Measurements from ENCODE around the gene STARD3.

STARD3 gene

DNA sequence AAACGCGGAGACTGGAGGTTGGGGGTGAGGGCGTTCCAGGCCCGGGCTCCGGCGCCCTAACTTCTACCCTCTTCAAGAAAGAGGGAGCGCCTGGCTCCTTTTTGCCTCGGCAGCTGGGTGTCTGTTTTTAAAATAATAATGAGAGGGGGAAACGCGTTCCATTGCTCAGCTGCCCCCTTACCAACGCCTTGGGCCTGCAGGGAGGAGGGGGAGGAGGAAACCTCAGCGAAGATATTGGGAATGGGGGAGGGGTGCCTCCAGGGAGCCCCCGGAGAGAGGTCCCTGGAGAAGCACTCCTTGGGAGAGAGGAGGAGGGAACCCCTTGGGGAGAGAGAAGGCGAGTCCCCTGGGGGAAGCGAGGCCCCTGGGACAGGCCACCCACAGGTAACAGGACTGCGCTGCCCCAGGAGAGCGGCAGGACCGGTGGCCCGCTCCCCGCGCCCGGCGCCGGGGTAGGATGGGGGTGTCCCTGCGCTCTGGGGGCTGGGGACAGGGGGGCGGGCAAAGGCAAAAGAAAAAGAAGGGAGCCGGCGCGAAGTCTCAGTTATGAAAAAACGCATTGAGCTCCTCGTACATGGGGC lies 31.9 kb upstream of the STARD3 start:
- DNase-seq (ENCODE audit: low read depth), result no peak

DNA sequence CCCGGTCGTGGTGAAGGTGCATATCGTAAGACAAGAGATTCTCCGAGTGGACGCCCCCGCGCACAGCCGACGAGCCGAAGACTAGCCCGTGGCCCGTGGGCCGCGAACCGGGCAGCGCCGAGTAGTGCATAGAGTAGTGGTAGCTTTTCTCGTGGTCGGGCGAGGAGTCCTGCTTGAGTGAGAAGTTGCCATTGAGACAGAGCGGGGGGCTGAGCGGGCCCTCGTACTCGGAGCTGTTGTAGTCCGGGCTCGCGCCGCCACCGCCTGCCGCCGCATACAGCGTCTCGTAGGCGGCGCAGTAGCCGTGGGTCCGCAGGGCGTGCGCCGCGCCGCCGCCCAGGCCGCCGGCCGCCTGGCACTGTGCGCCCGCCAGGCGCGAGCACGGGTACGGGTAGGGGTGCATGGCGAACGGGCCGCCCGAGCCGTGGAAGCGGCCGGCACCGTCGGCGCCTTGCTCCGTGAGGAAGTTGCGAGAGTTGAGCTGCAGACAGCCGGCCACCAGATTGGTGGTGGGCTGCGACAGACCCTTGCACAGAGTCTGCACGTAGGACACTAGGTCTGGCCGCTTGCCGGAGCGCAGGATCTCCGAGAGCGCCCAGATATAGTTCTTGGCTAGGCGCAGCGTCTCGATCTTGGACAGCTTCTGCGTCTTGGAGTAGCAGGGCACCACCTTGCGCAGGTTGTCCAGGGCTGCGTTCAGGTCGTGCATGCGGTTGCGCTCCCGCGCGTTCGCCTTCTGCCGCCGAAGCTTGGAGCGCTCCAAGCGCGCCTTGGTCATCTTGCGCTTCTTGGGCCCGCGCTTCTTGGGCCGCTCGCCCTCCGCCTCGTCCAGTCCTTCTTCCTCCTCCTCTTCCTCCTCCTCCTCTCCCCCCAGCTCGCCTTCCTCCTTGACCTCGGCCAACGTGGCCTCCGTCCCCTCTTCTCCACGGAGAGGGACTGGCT lies 31.2 kb upstream of the STARD3 start:
- DNase-seq (ENCODE audit: low read depth), result no peak

DNA sequence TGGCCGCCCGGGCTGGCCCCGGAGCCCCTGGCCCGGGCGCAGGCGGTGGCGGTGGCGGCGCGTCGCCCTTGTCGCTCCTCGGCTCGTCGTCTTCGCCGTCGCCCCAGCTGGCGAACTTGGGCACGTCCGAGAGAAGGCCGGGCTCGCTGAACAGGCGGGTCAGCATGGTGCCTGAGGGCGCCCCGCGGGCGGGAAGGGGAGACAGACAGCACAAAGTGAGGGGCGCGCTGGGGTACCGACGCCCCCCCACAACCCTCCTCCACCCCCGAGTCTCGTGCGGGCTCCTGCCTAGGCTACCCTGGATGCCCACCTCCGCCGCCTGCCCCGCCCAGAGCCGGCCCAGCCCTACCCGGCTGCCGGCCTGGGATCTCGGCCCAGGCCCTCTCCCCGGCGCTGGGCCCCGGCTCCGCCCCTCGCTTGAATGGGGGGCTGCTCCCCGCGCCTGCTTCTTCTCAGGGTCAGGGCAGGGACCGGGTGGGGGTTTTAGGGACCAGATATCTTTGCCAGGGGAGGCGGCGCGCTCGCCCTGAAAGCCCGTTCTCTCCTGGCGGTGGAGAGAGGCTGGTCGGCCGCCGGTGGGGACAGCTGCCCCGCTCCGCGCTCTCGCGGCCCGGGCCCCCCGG lies 30.4 kb upstream of the STARD3 start:
- no peak for DNase-seq (ENCODE audit: low read depth)

DNA sequence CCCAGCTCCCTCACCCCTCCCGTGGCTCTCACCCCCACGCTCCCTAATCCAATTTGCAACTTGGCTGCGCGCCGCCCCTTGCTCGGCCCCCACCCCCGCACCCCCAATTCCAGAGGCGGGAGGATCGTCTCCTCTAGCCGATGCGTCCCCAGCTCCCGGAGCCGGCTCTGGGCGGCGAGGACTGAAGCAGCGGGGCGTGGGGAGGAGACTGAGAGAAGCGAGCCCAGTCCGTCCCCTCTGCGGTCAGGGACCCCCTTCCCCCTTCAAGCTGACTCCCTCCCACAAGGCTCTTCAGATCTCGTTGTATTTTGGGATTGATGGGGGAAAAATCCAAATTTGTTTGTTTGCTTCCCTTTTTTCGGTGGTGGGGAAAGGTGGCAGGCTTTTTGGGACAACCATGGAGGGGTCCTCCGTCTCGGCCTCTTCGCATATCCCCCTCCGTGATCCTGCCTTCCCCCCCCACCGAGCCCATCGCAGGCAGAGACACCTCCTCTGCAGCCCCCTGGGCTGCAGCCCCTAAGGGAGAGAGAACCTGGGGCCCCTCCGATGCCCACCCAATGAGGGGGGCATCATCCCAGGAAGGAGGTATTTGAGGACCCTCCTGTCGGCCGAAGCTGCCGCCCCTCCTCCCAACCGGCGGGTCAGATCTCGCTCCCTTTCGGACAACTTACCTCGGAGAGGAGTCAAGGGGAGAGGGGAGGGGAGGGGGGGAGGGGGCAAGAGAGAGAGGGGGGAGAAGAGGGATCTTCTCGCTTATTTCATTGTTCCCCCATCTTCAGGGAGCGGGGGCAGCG lies 29.7 kb upstream of the STARD3 start:
- no peak for DNase-seq (ENCODE audit: low read depth)

DNA sequence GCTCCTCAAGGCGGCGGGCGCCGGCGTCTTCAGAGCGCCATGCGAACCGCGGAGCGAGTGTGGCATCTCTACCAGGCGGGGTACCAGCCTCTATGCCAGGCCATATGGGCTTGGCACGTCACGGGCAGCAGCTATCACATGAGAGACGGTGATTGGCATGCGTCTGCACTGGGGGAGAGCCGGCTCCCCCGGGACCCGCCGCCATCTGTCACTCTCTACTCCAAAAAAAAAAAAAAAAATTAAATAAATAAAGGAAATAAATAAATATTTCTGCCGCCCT lies 29.2 kb upstream of the STARD3 start, which contains the start of gene NEUROD2:
TSS of gene NEUROD2 (minus strand) at position 70 of the 280 bp plus-strand sequence. CDS start 1,321 bp downstream, outside the sequence.
- no peak for DNase-seq (ENCODE audit: low read depth)

DNA sequence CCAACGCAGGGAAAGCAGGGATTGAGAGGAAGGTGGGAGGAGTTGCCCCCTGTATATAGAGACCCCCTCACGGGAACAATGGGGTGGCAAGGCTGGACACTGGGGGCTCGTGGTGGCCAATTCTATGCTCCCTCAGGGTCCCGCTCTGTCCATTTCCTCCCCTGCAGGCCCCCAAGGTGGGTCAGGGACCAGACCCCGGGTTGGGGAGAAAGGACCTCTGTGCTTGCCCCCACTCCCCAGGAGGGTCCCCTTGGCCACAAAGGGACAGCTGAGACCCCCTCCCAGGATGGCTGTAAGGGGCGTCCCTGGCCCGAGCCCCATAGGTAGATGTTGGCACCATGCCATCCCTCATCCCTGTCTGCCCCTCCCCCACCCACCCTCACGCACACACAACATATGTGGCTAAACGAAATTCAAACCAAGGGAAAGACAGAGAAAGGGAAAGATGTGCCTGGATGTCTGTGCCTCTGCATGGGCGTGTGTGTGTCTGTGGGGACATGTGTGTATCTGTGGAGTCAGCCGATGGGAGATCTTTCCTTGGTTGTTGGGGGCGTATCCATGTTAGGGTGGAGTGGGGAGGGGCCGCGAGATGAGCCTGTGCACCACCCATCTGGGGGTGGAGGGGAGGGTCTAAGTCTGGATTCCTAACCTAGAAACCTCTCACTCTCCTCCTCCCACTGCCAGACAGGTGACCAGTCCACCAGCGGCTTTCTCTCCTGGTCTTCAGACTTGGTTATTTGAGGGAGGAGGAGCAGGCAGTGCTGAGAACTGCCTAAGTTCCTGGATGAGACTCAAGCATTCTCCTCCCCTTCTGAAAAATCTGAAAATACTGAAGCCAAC lies 28.6 kb upstream of the STARD3 start:
- DNase-seq (ENCODE audit: low read depth), result no peak

DNA sequence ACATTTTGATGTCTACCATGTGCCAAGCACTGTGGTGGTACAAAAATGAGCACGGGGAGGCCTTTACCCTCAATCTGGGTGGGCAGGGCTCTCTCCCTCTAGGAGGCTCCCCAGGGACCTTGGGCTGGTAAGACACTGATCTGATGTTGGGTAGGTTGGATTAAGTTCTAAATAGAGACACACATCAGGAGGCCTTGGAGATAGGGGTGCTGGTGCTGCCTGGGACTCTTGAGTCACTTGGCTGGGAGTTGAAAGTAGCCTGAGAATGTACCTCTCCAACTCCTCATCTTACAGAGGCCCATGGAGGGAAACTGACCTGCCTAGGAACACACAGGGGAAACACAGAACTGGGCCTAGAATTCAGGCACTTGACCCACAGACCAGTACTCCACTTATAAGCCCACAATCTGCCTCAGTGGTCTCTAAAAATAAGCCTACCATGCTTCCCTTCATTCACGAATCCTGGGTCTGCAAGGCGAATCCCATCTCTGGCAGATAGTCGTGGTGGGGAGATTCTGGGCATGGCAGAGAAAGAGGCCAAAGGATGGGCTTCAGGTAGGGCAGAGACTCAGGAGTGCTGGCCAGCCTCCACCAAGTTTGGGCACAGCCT lies 27.4 kb upstream of the STARD3 start:
- no peak for DNase-seq (ENCODE audit: low read depth)

DNA sequence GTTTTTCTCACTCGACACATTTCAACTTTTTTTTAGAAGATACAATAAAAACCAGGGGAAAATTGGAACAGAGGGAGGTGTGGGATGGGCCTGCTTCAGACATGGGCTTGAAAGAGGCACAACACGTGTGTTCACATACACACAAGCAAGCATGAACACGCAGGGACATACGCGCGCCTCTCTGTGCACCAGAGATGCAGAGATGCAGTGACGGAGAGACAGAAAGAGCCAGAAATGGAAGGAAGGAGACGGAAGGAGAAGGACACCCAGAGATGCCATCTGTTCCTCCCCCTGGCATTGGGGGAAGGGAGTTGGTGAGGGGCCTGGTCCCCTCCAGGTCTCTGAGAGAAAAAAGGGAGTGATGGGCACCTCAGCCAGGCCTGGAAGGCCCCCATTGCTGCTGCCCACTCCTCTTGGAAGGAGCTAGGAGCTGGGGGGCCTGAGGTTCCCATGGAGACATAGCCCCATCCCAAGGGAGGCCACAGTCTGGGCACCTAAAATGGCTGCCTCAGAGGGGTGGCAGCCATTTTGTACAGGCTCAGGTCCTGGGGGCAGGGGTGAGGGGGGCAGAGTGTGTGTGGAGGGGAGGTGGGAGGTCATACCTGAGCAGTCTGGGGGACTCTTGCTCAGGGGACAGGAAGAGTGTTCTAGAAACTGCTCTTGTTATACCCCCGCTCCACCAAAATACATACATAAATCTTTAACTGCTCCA lies 25.4 kb upstream of the STARD3 start:
- DNase-seq (ENCODE audit: low read depth), result no peak

DNA sequence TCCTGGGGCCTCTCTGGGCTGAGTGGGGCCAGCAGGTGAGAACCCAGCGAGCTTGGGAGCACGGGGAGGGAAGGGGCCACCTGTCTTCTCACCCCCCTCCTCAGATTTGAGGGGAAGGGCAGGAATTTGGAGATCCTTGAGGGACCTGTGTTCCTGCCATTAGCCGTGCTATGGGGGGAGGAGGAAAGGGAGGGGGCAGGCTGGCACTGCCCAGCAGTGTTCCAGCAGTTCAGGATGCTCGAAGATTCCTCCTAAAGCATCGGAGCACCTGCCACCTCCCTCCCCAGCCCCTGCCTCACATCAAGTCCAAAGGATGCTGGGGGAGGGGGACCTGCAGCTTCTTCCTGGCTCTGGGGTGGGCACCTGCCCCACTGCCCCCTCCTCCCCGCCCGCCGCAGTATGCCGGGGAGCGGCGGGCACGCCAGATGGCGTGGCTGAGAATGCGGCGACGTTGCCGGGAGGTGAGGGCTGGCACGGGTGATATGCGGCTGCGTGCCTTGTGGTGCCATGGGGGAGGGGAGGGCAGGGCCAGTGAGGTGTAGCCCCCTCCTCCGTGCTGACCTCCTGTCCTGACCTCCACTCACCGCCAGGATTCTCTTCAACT lies 24.6 kb upstream of the STARD3 start:
- no peak for DNase-seq (ENCODE audit: low read depth)

DNA sequence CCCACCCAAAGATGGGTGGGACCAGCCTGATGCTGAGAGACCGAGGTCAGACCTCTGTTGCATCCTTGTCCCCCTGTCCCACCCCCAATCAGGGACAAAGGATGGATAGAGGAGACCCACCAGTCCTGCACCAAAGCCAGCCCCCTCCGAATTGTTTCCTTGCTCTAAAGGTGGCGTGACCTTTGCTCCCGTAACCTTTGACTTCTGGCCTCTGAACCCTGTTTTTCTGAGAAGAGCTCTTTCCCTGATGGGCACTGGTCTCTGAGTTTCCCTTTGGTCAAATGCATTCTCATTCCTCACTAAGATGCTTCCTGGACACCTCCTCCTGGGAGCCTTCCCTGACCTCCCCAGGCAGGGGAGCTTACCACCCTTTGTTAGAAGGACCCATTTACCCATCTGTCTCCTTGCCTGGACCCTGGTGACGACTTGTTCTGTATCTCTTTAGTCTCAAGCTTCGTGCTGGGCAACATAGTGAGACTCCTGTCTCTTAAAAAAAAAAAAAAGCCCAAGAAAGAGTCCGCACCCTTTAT lies 23.9 kb upstream of the STARD3 start:
- DNase-seq (ENCODE audit: low read depth), result no peak

DNA sequence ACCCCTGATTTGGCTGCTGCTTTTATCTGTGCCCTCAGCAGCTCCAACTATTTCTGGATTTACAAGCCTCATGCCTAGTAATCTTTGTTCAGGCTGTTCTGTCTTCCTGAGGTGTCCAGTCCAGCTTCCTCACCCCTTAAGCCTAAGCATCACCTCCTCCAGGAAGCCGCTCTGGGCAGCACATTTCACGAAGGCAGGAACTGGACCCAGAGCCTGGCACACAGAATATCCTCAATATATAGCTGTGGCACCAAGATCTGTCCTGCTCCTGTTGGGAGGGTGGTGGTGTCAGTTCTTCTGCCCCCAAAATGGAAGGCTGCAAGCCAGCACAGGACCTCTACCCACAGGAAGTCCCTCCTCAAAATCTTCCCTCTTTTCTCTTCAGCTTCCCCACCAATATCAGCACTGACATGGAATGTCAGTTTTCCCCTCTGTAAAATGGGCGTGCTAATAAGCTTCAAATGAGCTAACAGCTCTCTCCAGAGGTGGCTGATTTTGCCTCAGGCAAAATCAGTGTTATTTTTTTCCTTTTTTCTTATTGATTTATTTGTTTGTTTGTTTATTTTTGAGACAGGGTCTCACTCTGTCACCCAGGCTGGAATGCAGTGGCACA lies 22.3 kb upstream of the STARD3 start:
- no peak for DNase-seq (ENCODE audit: low read depth)

DNA sequence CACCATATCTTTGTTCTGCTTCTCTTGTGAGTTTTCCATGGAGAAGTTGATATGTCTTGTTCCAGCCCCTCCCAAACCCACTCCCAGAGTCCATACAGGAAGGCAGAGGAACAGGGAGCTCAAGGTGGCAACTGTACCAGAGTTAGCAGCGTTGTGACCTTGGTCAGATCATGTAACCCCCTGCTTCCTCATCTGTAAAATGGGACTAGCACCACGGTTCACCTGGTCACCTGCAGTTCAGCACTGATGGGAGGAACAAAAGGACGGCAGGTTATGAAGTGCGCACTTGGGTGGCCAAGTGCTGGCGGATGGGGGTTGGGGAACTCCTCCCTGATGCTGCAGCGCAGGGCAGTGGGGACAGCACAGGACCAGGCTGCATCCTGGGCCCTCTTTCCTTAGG lies 21.5 kb upstream of the STARD3 start:
- DNase-seq (ENCODE audit: low read depth), result no peak

DNA sequence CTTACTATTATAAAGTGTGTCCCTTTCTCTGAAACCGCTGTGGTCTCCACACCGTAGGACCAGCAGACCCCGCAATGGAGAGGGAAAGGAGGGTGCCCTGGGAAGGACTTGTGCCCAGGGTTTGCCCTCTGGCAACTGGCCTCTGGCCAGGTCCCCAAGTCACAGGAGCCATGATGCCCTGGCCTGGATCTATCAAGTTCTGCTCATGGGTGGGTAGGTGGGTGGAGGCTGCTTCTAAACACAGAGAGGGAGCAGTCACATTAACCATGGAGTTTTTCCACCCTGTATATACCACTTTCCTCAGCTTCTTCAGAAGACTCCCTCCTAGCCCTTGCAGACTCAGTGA lies 19.9 kb upstream of the STARD3 start:
- no peak for DNase-seq (ENCODE audit: low read depth)

DNA sequence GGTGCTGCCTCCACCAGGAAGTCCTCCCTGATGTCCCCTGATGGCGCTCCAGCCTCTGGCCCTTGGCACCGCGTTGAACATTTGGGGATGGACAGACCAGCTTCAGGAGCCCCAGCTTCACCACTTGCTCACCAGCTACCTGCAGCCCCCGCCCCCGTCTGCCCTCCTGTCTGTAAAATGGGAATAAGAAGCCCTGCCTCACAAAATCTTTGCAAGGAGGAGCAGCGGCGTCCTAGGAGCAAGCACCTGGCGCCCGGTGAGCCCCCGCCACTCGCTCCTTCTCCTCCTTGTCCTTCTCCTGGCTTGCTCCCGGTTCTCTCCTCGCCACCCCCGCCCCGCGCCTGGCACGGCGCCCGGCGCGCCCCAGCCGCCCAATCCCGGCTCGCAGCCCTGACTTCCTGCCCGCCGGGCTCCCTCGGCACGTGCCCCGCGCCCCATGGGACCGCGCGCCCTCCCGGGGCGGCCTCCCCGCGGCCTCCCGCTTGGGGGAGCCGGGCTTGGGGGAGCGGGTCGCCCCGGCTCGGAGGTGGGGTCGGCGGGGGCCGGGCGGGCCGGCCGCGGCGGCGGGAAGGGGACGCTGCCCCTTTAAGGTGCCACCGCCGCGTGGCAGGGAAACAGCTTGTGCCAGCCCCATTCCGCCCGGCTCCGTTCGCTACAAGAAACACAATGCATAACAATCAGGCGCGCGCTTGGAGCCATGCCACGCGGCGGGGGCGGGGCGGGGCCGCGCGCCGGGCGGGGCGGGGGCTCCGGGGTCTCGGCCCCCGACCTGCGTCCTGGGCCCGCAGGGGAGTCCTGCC lies 19.3 kb upstream of the STARD3 start:
- peak; percentile 45 for DNase-seq (ENCODE audit: low read depth)

DNA sequence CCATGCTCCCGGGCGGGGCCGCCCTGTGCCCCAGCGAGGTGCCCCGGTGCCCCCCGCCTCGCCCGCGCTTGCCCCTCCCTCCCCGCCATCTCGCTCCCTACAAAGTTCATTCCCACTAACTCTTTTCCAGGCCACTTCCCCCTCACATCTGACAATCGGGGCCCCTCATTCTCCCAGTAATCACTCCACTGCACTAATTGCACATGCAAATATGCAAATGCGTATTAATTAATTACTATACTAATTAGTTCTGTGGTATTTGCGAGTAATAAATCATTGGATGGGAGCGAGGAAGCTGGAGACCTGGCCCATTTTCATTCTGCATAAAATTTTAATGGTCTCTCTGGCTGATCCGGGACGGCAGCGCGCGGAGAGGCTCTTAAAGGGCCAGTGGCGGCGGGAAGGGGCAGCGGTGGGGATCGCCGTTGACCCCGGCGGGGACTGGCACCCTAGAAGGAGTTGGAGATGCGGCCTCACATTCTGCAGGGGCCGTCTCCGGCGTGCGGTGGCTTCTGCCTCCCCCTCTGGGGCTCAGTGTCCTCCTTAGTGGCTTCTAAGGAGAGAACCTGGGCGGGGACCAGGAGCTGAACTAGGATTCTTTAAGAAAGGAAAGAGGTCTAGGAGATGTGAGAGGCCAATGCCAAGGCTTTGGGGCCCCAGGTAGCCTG lies 18.6 kb upstream of the STARD3 start:
- no peak for DNase-seq (ENCODE audit: low read depth)

DNA sequence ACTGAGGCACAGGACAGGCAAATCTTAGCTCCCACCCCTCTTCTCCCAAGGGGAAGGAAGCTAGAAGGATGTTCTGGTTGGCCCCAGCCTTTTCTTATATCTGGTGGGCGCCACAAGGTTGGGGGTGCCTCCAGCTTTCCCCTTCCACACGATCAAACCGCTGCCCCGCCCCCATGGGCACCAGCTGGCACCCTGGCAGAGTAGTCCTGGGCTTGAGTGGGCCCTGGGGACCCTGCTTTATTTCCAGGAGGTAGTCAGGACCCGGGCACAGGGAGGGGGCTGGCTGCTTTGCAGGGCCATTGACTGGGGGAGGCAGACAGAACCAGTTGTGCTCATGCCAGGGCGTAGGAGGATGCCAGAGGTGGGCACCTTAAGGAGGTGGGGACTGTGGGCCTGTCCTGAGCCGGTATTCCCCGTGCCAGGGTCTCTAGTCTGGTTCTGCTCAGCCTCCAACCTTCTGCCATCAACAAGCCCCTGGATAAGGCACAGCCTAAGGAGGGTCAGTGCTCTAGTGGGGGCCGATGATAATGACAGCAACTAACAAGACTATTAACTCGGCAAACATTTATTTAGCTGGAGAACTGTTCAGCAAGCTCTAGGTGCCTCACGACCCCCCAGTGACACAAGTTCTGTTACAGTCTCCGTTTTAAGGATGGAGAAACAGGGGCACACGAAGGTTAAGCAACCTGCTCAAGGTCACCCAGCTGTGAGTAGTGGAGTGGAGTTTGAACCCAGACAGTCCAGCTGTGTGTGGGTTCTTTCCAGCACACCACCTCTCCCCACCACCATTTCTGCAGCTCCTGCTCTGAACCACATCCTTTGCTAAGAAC lies 17.8 kb upstream of the STARD3 start:
- no peak for DNase-seq (ENCODE audit: low read depth)

DNA sequence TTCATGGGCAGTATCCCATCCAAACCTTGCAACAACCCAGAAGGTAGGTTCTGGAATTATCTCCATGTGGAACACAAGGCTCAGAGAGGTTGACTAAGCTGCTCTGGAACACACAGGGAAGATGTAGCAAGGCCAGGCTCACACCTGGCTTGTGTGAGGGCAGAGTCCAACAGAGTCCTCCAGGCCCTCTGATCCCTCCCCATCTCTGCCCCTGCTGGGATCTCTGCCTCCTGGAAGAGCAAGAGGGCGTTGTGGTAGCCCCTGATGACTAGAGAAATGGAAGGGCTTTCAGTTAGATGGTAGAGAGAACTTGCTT lies 17.2 kb upstream of the STARD3 start:
- DNase-seq (ENCODE audit: low read depth), result no peak

Measured in activated T-cell treated with anti-CD3 and anti-CD28 coated beads for 1 hour (primary cell).